ENCODE measurements around the gene CDX1. TPM values are rescaled to one million over a fixed set of nuclear protein-coding genes. Genes with fewer than 3 reads are reported as not detected.
"Not testable (repeated sequence)": the region's sequence is repeated elsewhere in the genome, so short reads cannot be mapped to it uniquely, and the experiment has no call there.

CDX1 gene
- total RNA-seq, 2 donors from 2014 or later = 299 to 498 TPM

GRCh38 chr5:150229571-150229970 lies 63.0 kb downstream of the CDX1 start:
- Histone ChIP-seq H3K9me3 (no peaks in the 10 kb centered on the region), H3K4me1 (no peaks in the 10 kb centered on the region), H3K27me3 (no peaks in the 10 kb centered on the region), H3K9ac (ENCODE audit: low read depth in 2 of 2, low read length in 2 of 2) (no peak overlapping the region), H3K4me3 (no peak overlapping the region), H3K27ac (no peak overlapping the region), H3K36me3 (no peaks in the 10 kb centered on the region)
- intact Hi-C loops (cut with DNase I) = no loop called here
- no peak for TF ChIP-seq CTCF (IDR thresholded peaks at IDR 0.05)
- DNase-seq = no peak

DNA sequence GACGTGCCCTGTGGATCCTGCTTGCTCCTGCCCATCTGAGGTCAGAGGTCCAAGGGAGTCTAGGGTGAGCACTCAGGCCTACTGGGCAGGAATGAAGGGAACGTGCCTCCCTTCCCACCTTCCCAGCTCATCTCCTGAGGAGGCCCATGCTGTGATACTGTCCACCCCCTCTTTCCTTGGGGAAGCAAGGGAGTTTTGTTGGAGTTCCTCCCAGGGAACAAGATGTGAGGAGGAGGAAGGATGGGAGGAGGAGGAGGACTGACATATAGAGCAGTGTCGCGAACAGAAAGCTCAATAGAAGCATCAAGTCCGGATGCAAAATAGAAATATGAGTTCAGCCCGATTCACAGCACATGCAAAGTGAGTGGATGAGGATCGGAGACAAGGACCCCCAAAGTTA lies 64.3 kb downstream of the CDX1 start:
- DNase-seq = no peak
- intact Hi-C loops (cut with DNase I) = no loop called here
- TF ChIP-seq CTCF (IDR thresholded peaks at IDR 0.05) = no peak

DNA sequence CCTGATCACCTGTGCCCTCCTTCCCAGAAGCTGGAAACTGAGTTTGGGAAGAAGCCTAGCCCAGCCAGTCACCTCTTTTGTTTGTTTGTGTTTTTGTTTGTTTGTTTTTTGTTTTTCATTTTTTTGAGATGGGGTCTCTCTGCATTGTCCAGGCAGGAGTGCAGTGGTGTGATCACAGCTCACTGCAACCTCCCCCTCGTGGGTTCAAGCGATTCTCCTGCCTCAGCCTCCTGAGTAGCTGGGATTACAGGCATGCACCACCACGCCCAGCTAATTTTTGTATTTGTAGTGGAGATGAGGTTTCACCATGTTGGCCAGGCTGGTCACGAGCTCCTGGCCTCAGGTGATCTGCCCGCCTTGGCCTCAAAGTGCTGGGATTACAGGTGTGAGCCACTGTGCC lies 67.1 kb downstream of the CDX1 start:
- H3K9ac ChIP-seq (ENCODE audit: low read depth in 2 of 2, low read length in 2 of 2); intact Hi-C loops (cut with DNase I); H3K36me3 ChIP-seq; H3K27me3 ChIP-seq; H3K4me1 ChIP-seq; H3K9me3 ChIP-seq; H3K27ac ChIP-seq; DNase-seq; H3K4me3 ChIP-seq: not testable (repeated sequence)

More for the DNA sequence above, 64.3 kb downstream of the CDX1 start:
- no peaks in the 10 kb centered on the region for H3K9me3 ChIP-seq
- H3K4me1 ChIP-seq = no peaks in the 10 kb centered on the region
- no peaks in the 10 kb centered on the region for H3K36me3 ChIP-seq
- no peak overlapping the region for H3K27ac ChIP-seq
- no peak overlapping the region for H3K4me3 ChIP-seq
- H3K27me3 ChIP-seq = no peaks in the 10 kb centered on the region
- no peak overlapping the region for H3K9ac ChIP-seq (ENCODE audit: low read depth in 2 of 2, low read length in 2 of 2)

Other genes with a start within 250 kb of the CDX1 start
- gene PDE6A, start 222.0 kb upstream of the CDX1 start, total RNA-seq = 1 to 10 TPM; 1.5 to 2.7 TPM
- 100 to 1,000 TPM; 339 to 770 TPM for gene SLC26A2, start 206.0 kb upstream of the CDX1 start, total RNA-seq
- gene TIGD6, start 166.1 kb upstream of the CDX1 start, total RNA-seq = 1 to 10 TPM; 3.9 to 4.6 TPM
- 10 to 100 TPM; 21.8 to 40.2 TPM for gene HMGXB3, start 166.0 kb upstream of the CDX1 start, total RNA-seq
- 10 to 100 TPM in 1 of 2 donors, 1 to 10 TPM in 1; 7.2 to 26.1 TPM for gene CSF1R, start 80.2 kb upstream of the CDX1 start, total RNA-seq
- gene PDGFRB, start 10.9 kb upstream of the CDX1 start, total RNA-seq = 10 to 100 TPM in 1 of 2 donors, 1 to 10 TPM in 1; 8.6 to 18.1 TPM
- 10 to 100 TPM in 1 of 2 donors, 1 to 10 TPM in 1; 5.0 to 24.9 TPM for gene SLC6A7, start 23.3 kb downstream of the CDX1 start, total RNA-seq
- gene CAMK2A, start 123.0 kb downstream of the CDX1 start, total RNA-seq = under 1 TPM; 0.05 to 0.61 TPM
- gene ARSI, start 136.1 kb downstream of the CDX1 start, total RNA-seq = under 1 TPM; 0.17 to 0.69 TPM
- 10 to 100 TPM; 17.3 to 68.5 TPM for gene TCOF1, start 190.9 kb downstream of the CDX1 start, total RNA-seq
- 100 to 1,000 TPM; 200 to 485 TPM for gene CD74, start 246.1 kb downstream of the CDX1 start, total RNA-seq

Measured in colonic mucosa (tissue), 4 donors.